Measurements from ENCODE around the gene COL28A1. TPM values are rescaled to one million over a fixed set of nuclear protein-coding genes. Genes with fewer than 3 reads are reported as not detected.

The COL28A1 gene
- total and polyA plus RNA-seq, 2 of the 13 experiments (the other 11 are each of a cell fraction or from before 2014, with no cell fraction given) = 0.07 to 0.15 TPM

GRCh38 chr7:7565018-7565680, 29.5 kb upstream of the COL28A1 start:
- Histone ChIP-seq H3K36me3 (replicated peaks in 1 of 2; ENCODE audit: control insufficient read depth in 1 of 2, insufficient read depth in 2 of 2, low read length in 2 of 2) (peaks cover 0 to 2% of the 10 kb centered on the region in 2 experiments; a peak in 1 of 5 replicates), H3K79me2 (ENCODE audit: insufficient read depth, low read length) (peaks cover 25% of the 10 kb centered on the region), H3K4me1 (ENCODE audit: insufficient read depth, low read length) (peaks cover 42% of the 10 kb centered on the region), H2AFZ (ENCODE audit: low read length) (peak overlapping the region; percentile 44), H3K9ac (ENCODE audit: insufficient read depth, low read depth, low read length) (no peak overlapping the region), H3K27me3 (ENCODE audit: control insufficient read depth in 1 of 2, insufficient read depth in 2 of 2, low read length in 2 of 2) (no peaks in the 10 kb centered on the region), H4K20me1 (ENCODE audit: insufficient read depth, low read length) (no peaks in the 10 kb centered on the region), H3K27ac (ENCODE audit: extremely low read length, insufficient read depth, low read length) (no peak overlapping the region), H3K4me3 (replicated peaks in 1 of 3; ENCODE audit: insufficient read depth in 1 of 3, low read depth in 2 of 3, low read length in 3 of 3) (no peak overlapping the region), H3K4me2 (ENCODE audit: low read depth, low read length) (no peak overlapping the region), H3K9me3 (ENCODE audit: low read length) (no peaks in the 10 kb centered on the region)
- CTCF ChIA-PET (ENCODE audit: low intra/inter-chr PET ratio, low total read pairs) = no interaction called here
- in situ Hi-C loops (cut with HindIII; ENCODE audit: extremely low pct_ligation_motif_present, low pct_unique_long_range_greater_than_20kb) = no loop called here
- 88% methylated on average over 4 of the region's 4 CpGs for WGBS (ENCODE audit: low lambda C conversion rate)
- DNase-seq (ENCODE audit: low spot score) = no peak
- intact Hi-C loops (cut with micrococcal nuclease; ENCODE audit: unreplicated experiment) = no loop called here
- FAIRE-seq = no peak
- TF ChIP-seq ZNF770 (CRISPR knock-in tag; IDR thresholded peaks at IDR 0.05) (no peak), SKI (IDR thresholded peaks at IDR 0.05; ENCODE audit: partially characterized antibody) (no peak), MTF2 (CRISPR knock-in tag; IDR thresholded peaks at IDR 0.05; ENCODE audit: borderline replicate concordance) (no peak), TCF12 (IDR thresholded peaks at IDR 0.05) (no peak), TCF12 (CRISPR knock-in tag; IDR thresholded peaks at IDR 0.05) (no peak), ZSCAN31 (CRISPR knock-in tag; IDR thresholded peaks at IDR 0.05; ENCODE audit: low read depth) (no peak), ATF2 (CRISPR knock-in tag; IDR thresholded peaks at IDR 0.05) (no peak), ZNF724P (CRISPR knock-in tag; IDR thresholded peaks at IDR 0.05; ENCODE audit: borderline replicate concordance) (no peak), FOXO1 (CRISPR knock-in tag; IDR thresholded peaks at IDR 0.05) (no peak), ARNT (IDR thresholded peaks at IDR 0.05) (no peak), KLF12 (CRISPR knock-in tag; IDR thresholded peaks at IDR 0.05; ENCODE audit: borderline replicate concordance) (no peak), ZFP36L2 (CRISPR knock-in tag; IDR thresholded peaks at IDR 0.05) (no peak), GLMP (CRISPR knock-in tag; IDR thresholded peaks at IDR 0.05; ENCODE audit: borderline replicate concordance) (no peak), MLLT10 (CRISPR knock-in tag; IDR thresholded peaks at IDR 0.05) (no peak), POLR2G (IDR thresholded peaks at IDR 0.05; ENCODE audit: low read depth, low read length) (no peak), MXD1 (CRISPR knock-in tag; IDR thresholded peaks at IDR 0.05) (no peak), ZFP36 (IDR thresholded peaks at IDR 0.05; ENCODE audit: borderline replicate concordance, low read depth, low read length, partially characterized antibody) (no peak)
- BruUV-seq (replicated peaks) = no TSS peak
- POLR2A ChIA-PET = interaction anchor here (1.3 kb wide), 1 partner anchor 75 kb away, joined by 3 read pairs; the partner anchor contains the start of gene UMAD1
- no peak for ATAC-seq

Data from HepG2 (cell line).